Measurements from ENCODE around the gene SLC7A14.

SLC7A14 gene

GRCh38 chr3:170531657-170532335, 54.1 kb downstream of the SLC7A14 start:
- DNase-seq, result no peak

GRCh38 chr3:170531054-170531453, 54.8 kb downstream of the SLC7A14 start:
- DNase-seq, result no peak

- DNase-seq, result no peak
Measured at GRCh38 chr3:170529912-170530311, 56.0 kb downstream of the SLC7A14 start.

GRCh38 chr3:170529346-170529745, 56.5 kb downstream of the SLC7A14 start:
- DNase-seq, result no peak

- DNase-seq, result no peak
Measured at GRCh38 chr3:170528726-170529125, 57.1 kb downstream of the SLC7A14 start.

- no peak for DNase-seq
Measured at GRCh38 chr3:170524073-170524472, 61.8 kb downstream of the SLC7A14 start.

- DNase-seq, result no peak
Measured at GRCh38 chr3:170523248-170523647, 62.6 kb downstream of the SLC7A14 start.

- DNase-seq, result no peak
Measured at GRCh38 chr3:170522201-170522600, 63.7 kb downstream of the SLC7A14 start.

GRCh38 chr3:170520996-170521395, 64.9 kb downstream of the SLC7A14 start:
- DNase-seq, result no peak

GRCh38 chr3:170517242-170517945, 68.5 kb downstream of the SLC7A14 start:
- no peak for DNase-seq

GRCh38 chr3:170513642-170514041, 72.2 kb downstream of the SLC7A14 start:
- DNase-seq, result no peak

GRCh38 chr3:170511371-170511770, 74.5 kb downstream of the SLC7A14 start:
- no peak for DNase-seq

GRCh38 chr3:170508839-170509238, 77.0 kb downstream of the SLC7A14 start:
- DNase-seq, result no peak

GRCh38 chr3:170508291-170508690, 77.6 kb downstream of the SLC7A14 start:
- DNase-seq, result no peak

GRCh38 chr3:170507063-170507462, 78.8 kb downstream of the SLC7A14 start:
- DNase-seq, result no peak

- no peak for DNase-seq
Measured at GRCh38 chr3:170506556-170506955, 79.3 kb downstream of the SLC7A14 start.

- no peak for DNase-seq
Measured at GRCh38 chr3:170502297-170502696, 83.6 kb downstream of the SLC7A14 start.

- no peak for DNase-seq
Measured at GRCh38 chr3:170500995-170501394, 84.9 kb downstream of the SLC7A14 start.

GRCh38 chr3:170500462-170500861, 85.4 kb downstream of the SLC7A14 start:
- DNase-seq, result no peak

- DNase-seq, result no peak
Measured at GRCh38 chr3:170499562-170500156, 86.2 kb downstream of the SLC7A14 start.

GRCh38 chr3:170497207-170498095, 88.4 kb downstream of the SLC7A14 start:
- DNase-seq, result no peak

GRCh38 chr3:170496868-170497140, 89.1 kb downstream of the SLC7A14 start:
- no peak for DNase-seq
